ENCODE results near the gene SNX3.
"Not testable (repeated sequence)": the region's sequence is repeated elsewhere in the genome, so short reads cannot be mapped to it uniquely, and the experiment has no call there.

Gene SNX3

DNA sequence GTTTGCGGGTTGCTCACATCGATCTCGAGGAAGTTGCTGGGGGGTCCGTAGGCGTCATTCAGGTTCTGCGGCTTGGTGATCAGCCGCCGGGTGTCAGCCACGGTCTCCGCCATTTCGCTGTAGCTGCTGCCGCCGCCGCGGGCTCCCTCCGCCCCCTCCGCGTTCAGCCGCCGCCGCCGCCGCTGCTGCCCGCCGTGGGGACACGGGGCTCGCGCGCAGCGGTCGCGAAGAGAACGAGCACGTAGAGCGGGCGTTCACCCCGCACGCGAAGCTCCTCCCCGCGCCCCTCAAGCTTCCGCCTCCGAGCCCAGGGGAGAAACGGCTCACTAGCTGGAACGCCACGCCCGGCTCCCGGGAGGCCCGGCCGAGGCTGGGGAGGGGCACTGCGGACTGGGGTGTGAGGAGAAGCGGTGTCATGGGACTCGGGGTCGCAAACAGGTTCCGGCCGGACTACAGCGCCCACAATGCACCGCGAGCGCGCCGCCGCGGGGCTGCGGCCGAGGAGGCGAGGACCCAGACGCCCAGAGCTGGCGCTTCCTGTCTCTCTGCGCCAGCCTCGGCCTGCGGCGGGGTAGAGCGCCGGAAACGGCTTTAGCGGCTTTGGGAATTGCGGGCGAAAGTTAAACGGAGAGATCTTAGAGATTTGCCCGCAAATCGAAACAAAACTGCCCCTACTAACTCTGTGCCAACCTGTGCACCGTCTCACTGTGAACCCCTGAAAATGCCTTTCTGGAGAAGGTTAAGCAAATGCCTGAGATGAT lies at the start of gene SNX3:
SNX3 (minus strand) TSS at position 232 of the 761 bp plus-strand sequence; CDS start at position 113, 119 bp downstream.
- peak; percentile 4 for TF ChIP-seq CTCF (conservative IDR thresholded peaks at IDR 0.05; ENCODE audit: control insufficient read depth, insufficient read depth, low read depth, low read length)
- peak within 1 kb of the TSS; percentile 91 for H3K4me3 ChIP-seq (ENCODE audit: control insufficient read depth, low read depth, low read length)
- DNase-seq (ENCODE audit: low read depth): peak; percentile 94

GRCh38 chr6:108309844-108310243 lies 49.0 kb upstream of the SNX3 start:
- TF ChIP-seq CTCF (conservative IDR thresholded peaks at IDR 0.05; ENCODE audit: control insufficient read depth, insufficient read depth, low read depth, low read length): no peak
- DNase-seq (ENCODE audit: low read depth): no peak

DNA sequence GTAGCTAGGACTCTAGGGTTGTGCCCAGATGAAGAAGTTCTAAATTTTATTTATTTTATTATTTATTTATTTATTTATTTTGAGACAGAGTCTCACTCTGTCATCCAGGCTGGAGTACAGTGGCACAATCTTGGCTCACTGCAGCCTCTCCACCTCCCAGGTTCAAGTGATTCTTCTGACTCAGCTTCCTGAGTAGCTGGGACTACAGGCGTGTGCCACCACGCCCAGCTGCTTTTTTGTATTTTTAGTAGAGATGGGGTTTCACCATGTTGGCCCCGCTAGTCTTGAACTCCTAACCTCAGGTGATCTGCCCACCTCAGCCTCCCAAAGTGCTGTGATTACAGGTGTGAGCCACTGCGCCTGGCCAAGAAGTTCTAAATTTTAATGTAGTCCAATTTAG lies 47.8 kb upstream of the SNX3 start:
- not testable (repeated sequence) for H3K4me3 ChIP-seq (ENCODE audit: control insufficient read depth, low read depth, low read length); DNase-seq (ENCODE audit: low read depth)

More at GRCh38 chr6:108309844-108310243, 49.0 kb upstream of the SNX3 start:
- H3K4me3 ChIP-seq (ENCODE audit: control insufficient read depth, low read depth, low read length): no peak overlapping the region

DNA sequence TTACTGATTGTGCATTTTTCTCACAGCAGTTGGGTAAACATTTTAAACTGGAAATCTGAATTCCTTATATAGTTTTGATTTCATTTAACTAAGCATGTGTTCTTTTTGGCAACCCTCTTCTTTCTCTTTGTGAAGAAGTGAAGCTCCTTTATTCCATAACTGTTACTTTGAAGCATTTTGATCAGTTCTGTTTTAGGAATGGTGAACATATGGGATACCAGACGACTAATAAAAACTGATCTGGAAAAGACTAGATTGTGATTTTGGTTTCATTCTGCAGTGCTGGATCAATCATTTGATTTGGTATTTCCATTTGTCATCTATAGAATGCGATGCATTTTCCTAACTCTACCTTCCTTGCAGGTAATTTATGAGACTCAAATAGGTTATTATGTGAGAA lies 43.8 kb upstream of the SNX3 start:
- TF ChIP-seq CTCF (conservative IDR thresholded peaks at IDR 0.05; ENCODE audit: control insufficient read depth, insufficient read depth, low read depth, low read length): no peak
- no peak for DNase-seq (ENCODE audit: low read depth)

GRCh38 chr6:108302386-108302785 lies 41.5 kb upstream of the SNX3 start:
- no peak for DNase-seq (ENCODE audit: low read depth)
- no peak overlapping the region for H3K4me3 ChIP-seq (ENCODE audit: control insufficient read depth, low read depth, low read length)
- no peak for TF ChIP-seq CTCF (conservative IDR thresholded peaks at IDR 0.05; ENCODE audit: control insufficient read depth, insufficient read depth, low read depth, low read length)

More for the DNA sequence above, 43.8 kb upstream of the SNX3 start:
- H3K4me3 ChIP-seq (ENCODE audit: control insufficient read depth, low read depth, low read length): no peak overlapping the region

DNA sequence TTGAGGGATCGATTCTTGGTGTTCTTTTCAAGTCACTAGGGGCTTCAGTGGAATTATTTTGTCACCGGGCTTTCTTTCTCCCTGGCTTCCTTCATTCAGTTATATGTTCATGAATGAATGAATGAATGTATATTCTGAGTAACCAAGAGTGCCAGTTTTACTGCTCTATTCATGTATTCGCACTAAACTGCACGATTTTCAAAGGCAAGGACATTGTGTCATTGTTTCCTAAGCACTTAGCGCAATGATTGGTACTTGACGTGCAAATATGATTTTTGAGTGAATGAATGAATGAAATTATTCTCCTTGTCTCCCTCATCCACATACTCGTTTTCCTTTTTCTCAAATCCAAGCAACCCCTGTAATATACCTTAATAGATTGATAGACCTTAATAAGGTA lies 34.8 kb upstream of the SNX3 start:
- no peak for TF ChIP-seq CTCF (conservative IDR thresholded peaks at IDR 0.05; ENCODE audit: control insufficient read depth, insufficient read depth, low read depth, low read length)
- no peak for DNase-seq (ENCODE audit: low read depth)
- H3K4me3 ChIP-seq (ENCODE audit: control insufficient read depth, low read depth, low read length): peak overlapping the region; percentile 75

- TF ChIP-seq CTCF (conservative IDR thresholded peaks at IDR 0.05; ENCODE audit: control insufficient read depth, insufficient read depth, low read depth, low read length): no peak
- peak within 1 kb of the TSS; percentile 75 for H3K4me3 ChIP-seq (ENCODE audit: control insufficient read depth, low read depth, low read length)
- DNase-seq (ENCODE audit: low read depth): peak; percentile 87
These were observed 34.1 kb upstream of the SNX3 start, which contains the start of gene AFG1L for GRCh38 chr6:108294727-108295625. Gene AFG1L, plus strand, starts transcription at chr6:108295054. Its CDS starts 26 bp downstream, at chr6:108295080.
